ENCODE measurements around the gene SPTB.

SPTB gene

DNA sequence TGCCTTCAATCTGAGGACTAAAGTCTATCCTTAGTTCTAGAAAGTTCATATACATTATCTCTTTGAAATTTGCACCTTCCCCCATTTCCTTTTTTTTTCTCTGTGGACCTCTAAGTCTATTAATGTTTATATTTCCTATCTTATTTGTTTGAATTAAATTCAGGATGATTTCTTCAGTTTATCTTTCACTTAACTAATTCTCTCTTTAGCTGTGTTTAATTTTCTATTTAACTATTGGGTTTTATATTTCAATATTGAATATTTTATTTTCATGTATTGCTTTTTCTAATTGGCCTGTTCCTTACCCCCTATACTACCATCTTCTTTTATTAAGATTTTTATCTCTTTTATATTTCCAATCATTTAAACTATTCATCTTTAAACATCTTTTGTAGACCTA is 166.0 kb downstream of the SPTB start:
- H4K20me1 ChIP-seq (ENCODE audit: control insufficient read depth, insufficient read depth, low read depth, low read length): no peaks in the 10 kb centered on the region
- no peak overlapping the region for H3K27ac ChIP-seq (ENCODE audit: low read depth, low read length)
- peaks cover 6% of the 10 kb centered on the region for H3K27me3 ChIP-seq (ENCODE audit: control insufficient read depth, low read length)
- no peak overlapping the region for H3K4me3 ChIP-seq (ENCODE audit: low read length)
- H3K9me2 ChIP-seq (replicated peaks; ENCODE audit: control insufficient read depth, low read length): no peaks in the 10 kb centered on the region
- no peak overlapping the region for H3K4me2 ChIP-seq (ENCODE audit: low read length)
- TF ChIP-seq, protein P1, sequence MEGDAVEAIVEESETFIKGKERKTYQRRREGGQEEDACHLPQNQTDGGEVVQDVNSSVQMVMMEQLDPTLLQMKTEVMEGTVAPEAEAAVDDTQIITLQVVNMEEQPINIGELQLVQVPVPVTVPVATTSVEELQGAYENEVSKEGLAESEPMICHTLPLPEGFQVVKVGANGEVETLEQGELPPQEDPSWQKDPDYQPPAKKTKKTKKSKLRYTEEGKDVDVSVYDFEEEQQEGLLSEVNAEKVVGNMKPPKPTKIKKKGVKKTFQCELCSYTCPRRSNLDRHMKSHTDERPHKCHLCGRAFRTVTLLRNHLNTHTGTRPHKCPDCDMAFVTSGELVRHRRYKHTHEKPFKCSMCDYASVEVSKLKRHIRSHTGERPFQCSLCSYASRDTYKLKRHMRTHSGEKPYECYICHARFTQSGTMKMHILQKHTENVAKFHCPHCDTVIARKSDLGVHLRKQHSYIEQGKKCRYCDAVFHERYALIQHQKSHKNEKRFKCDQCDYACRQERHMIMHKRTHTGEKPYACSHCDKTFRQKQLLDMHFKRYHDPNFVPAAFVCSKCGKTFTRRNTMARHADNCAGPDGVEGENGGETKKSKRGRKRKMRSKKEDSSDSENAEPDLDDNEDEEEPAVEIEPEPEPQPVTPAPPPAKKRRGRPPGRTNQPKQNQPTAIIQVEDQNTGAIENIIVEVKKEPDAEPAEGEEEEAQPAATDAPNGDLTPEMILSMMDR (IDR thresholded peaks at IDR 0.05; ENCODE audit: low read depth, low read length, poor library complexity, severe bottlenecking): no peak
- TF ChIP-seq EZH2phosphoT487 (IDR thresholded peaks at IDR 0.05; ENCODE audit: borderline replicate concordance, low read length): no peak
- H3F3A ChIP-seq (ENCODE audit: control insufficient read depth, insufficient read depth): no peaks in the 10 kb centered on the region
- H3K9me3 ChIP-seq (ENCODE audit: control insufficient read depth, insufficient read depth, low read length): no peaks in the 10 kb centered on the region
- H3K36me3 ChIP-seq (ENCODE audit: control insufficient read depth, low read length): no peaks in the 10 kb centered on the region
- no peaks in the 10 kb centered on the region for H3K4me1 ChIP-seq (ENCODE audit: control insufficient read depth, low read length)
- H3K79me2 ChIP-seq (ENCODE audit: control insufficient read depth, low read length): no peaks in the 10 kb centered on the region

DNA sequence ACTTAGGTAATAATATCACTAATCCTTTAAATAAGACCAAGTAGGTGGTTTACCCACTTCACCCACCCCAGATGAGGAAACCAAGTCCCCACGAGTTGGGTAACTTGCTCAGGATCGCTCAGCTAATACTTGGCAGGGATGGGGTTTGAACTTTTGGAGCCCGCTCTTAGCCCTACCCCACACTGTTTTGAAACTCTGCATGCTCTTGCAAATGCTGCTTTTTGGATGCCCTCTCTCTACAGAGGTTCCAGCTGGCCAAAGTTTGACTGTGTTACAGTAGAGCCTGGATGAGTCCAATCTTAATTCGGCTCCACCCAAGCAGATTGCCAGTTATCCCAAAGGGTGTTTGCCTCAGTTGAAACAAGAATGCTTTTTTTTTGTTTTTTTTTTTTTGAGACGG is 168.7 kb downstream of the SPTB start:
- TF ChIP-seq, protein P1 (IDR thresholded peaks at IDR 0.05; ENCODE audit: low read depth, low read length, poor library complexity, severe bottlenecking): no peak
- TF ChIP-seq EZH2phosphoT487 (IDR thresholded peaks at IDR 0.05; ENCODE audit: borderline replicate concordance, low read length): no peak
- no peaks in the 10 kb centered on the region for H3K36me3 ChIP-seq (ENCODE audit: control insufficient read depth, low read length)
- H3K27me3 ChIP-seq (ENCODE audit: control insufficient read depth, low read length): peaks cover 17% of the 10 kb centered on the region
- no peaks in the 10 kb centered on the region for H3K9me2 ChIP-seq (replicated peaks; ENCODE audit: control insufficient read depth, low read length)
- H3K4me1 ChIP-seq (ENCODE audit: control insufficient read depth, low read length): no peaks in the 10 kb centered on the region
- no peaks in the 10 kb centered on the region for H3K79me2 ChIP-seq (ENCODE audit: control insufficient read depth, low read length)
- H3K4me3 ChIP-seq (ENCODE audit: low read length): no peak overlapping the region
- H3K9me3 ChIP-seq (ENCODE audit: control insufficient read depth, insufficient read depth, low read length): no peaks in the 10 kb centered on the region
- no peak overlapping the region for H3K27ac ChIP-seq (ENCODE audit: low read depth, low read length)
- H3K4me2 ChIP-seq (ENCODE audit: low read length): no peak overlapping the region
- H3F3A ChIP-seq (ENCODE audit: control insufficient read depth, insufficient read depth): no peaks in the 10 kb centered on the region
- H4K20me1 ChIP-seq (ENCODE audit: control insufficient read depth, insufficient read depth, low read depth, low read length): no peaks in the 10 kb centered on the region

DNA sequence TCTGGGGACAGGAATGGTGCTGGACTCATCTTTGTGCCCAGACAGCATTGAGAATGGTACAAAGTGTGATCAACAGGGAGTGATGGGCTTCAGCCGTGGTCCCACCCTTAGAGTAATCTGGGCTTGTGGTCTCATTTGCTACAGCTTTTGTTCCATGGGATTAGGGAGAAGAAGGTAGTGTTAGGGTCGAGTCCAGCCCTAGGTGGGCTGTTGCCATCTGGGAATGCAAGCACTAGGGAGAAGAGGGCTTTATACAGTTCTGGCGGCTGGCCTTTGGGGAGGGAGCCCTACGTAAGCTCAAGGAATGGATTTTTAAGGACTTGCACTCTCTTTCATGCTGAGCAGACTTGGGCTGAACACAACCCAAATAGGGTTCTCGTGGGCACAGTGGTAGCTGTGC is 170.6 kb downstream of the SPTB start:
- no peaks in the 10 kb centered on the region for H3F3A ChIP-seq (ENCODE audit: control insufficient read depth, insufficient read depth)
- H3K9me2 ChIP-seq (replicated peaks; ENCODE audit: control insufficient read depth, low read length): no peaks in the 10 kb centered on the region
- H3K4me3 ChIP-seq (ENCODE audit: low read length): no peak overlapping the region
- no peaks in the 10 kb centered on the region for H3K36me3 ChIP-seq (ENCODE audit: control insufficient read depth, low read length)
- H3K4me1 ChIP-seq (ENCODE audit: control insufficient read depth, low read length): no peaks in the 10 kb centered on the region
- no peak overlapping the region for H3K27ac ChIP-seq (ENCODE audit: low read depth, low read length)
- TF ChIP-seq, protein P1 (IDR thresholded peaks at IDR 0.05; ENCODE audit: low read depth, low read length, poor library complexity, severe bottlenecking): no peak
- no peak for TF ChIP-seq EZH2phosphoT487 (IDR thresholded peaks at IDR 0.05; ENCODE audit: borderline replicate concordance, low read length)
- H3K4me2 ChIP-seq (ENCODE audit: low read length): no peak overlapping the region
- H3K27me3 ChIP-seq (ENCODE audit: control insufficient read depth, low read length): peaks cover 35% of the 10 kb centered on the region
- H3K79me2 ChIP-seq (ENCODE audit: control insufficient read depth, low read length): no peaks in the 10 kb centered on the region
- no peaks in the 10 kb centered on the region for H4K20me1 ChIP-seq (ENCODE audit: control insufficient read depth, insufficient read depth, low read depth, low read length)
- H3K9me3 ChIP-seq (ENCODE audit: control insufficient read depth, insufficient read depth, low read length): no peaks in the 10 kb centered on the region

All from DOHH2 (cell line).